ENCODE measurements around the gene ARHGAP42. TPM values are rescaled to one million over a fixed set of nuclear protein-coding genes. Genes with fewer than 3 reads are reported as not detected.

Gene ARHGAP42
- total RNA-seq, 2 experiments from 2014 or later: not detected

- DNase-seq: no peak
- no peaks in the 10 kb centered on the region for H3K36me3 Mint-ChIP-seq (ENCODE audit: low read depth)
- no peak overlapping the region for H3K4me3 Mint-ChIP-seq
- H3K4me1 Mint-ChIP-seq: peaks cover 12% of the 10 kb centered on the region
- H3K27me3 Mint-ChIP-seq: peaks cover 15% of the 10 kb centered on the region
- ChIA-PET POLR2A (no interaction called here), CTCF (no interaction called here)
- ATAC-seq: no peak
- intact Hi-C loops (cut with DNase I, micrococcal nuclease): loop anchor here (2.0 to 10.0 kb wide), 4 partner anchors 175 to 250 kb away; no protein-coding TSS in a partner anchor
- H3K27ac Mint-ChIP-seq: no peak overlapping the region
- no peaks in the 10 kb centered on the region for H3K9me3 Mint-ChIP-seq (ENCODE audit: low read depth)
Observed at GRCh38 chr11:100682247-100682969, 4.7 kb upstream of the ARHGAP42 start.

GRCh38 chr11:100683126-100683525 lies 4.0 kb upstream of the ARHGAP42 start:
- POLR2A ChIA-PET: no interaction called here
- Mint-ChIP-seq H3K4me1 (peaks cover 16% of the 10 kb centered on the region), H3K27me3 (peaks cover 19% of the 10 kb centered on the region), H3K9me3 (ENCODE audit: low read depth) (no peaks in the 10 kb centered on the region), H3K27ac (no peak overlapping the region), H3K4me3 (no peak overlapping the region), H3K36me3 (ENCODE audit: low read depth) (no peaks in the 10 kb centered on the region)
- intact Hi-C loops (cut with DNase I, micrococcal nuclease): loop anchor here (2.0 to 10.0 kb wide), 4 partner anchors 174 to 249 kb away; no protein-coding TSS in a partner anchor
- DNase-seq (no peak), ATAC-seq (no peak)
- CTCF ChIA-PET: interaction anchor here (0.9 kb wide), 1 partner anchor 10 kb away, joined by 4 read pairs; no protein-coding TSS in a partner anchor

- Mint-ChIP-seq H3K36me3 (ENCODE audit: low read depth) (no peaks in the 10 kb centered on the region), H3K9me3 (ENCODE audit: low read depth) (no peaks in the 10 kb centered on the region), H3K4me1 (peaks cover 19% of the 10 kb centered on the region), H3K4me3 (no peak overlapping the region), H3K27me3 (peaks cover 25% of the 10 kb centered on the region), H3K27ac (no peak overlapping the region)
- CTCF ChIA-PET: interaction anchor here (0.9 kb wide), 1 partner anchor 8 kb away, joined by 4 read pairs; no protein-coding TSS in a partner anchor
- peak; percentile 57 for ATAC-seq
- intact Hi-C loops (cut with DNase I, micrococcal nuclease): loop anchor here (5.0 to 10.0 kb wide), 3 partner anchors 173 to 248 kb away; no protein-coding TSS in a partner anchor
- POLR2A ChIA-PET: no interaction called here
- no peak for DNase-seq
Observed at GRCh38 chr11:100684101-100685065, 2.7 kb upstream of the ARHGAP42 start.

- intact Hi-C loops (cut with DNase I, micrococcal nuclease): loop anchor here in 1 of 2 experiments (10.0 kb wide), 1 partner anchor 178 kb away; no protein-coding TSS in a partner anchor
- H3K4me1 Mint-ChIP-seq: peaks cover 16% of the 10 kb centered on the region
- H3K36me3 Mint-ChIP-seq (ENCODE audit: low read depth): no peaks in the 10 kb centered on the region
- H3K4me3 Mint-ChIP-seq: peak overlapping the region; percentile 43
- no peak overlapping the region for H3K27ac Mint-ChIP-seq
- peaks cover 27% of the 10 kb centered on the region for H3K27me3 Mint-ChIP-seq
- DNase-seq: no peak
- ChIA-PET POLR2A (no interaction called here), CTCF (no interaction called here)
- no peak for ATAC-seq
- no peaks in the 10 kb centered on the region for H3K9me3 Mint-ChIP-seq (ENCODE audit: low read depth)
Observed at GRCh38 chr11:100686476-100687053, 523 bp upstream of the ARHGAP42 start.

GRCh38 chr11:100687630-100688395 lies 725 bp downstream of the ARHGAP42 start:
- ATAC-seq (peak; percentile 28), DNase-seq (peak; percentile 24)
- H3K27ac Mint-ChIP-seq: no peak overlapping the region
- no peaks in the 10 kb centered on the region for H3K9me3 Mint-ChIP-seq (ENCODE audit: low read depth)
- H3K4me1 Mint-ChIP-seq: peaks cover 16% of the 10 kb centered on the region
- peaks cover 27% of the 10 kb centered on the region for H3K27me3 Mint-ChIP-seq
- CTCF ChIA-PET: interaction anchor here (0.6 to 0.8 kb wide), 5 partner anchors 10 to 1138 kb away, joined by 3 to 5 read pairs (median 4); no protein-coding TSS in a partner anchor
- H3K36me3 Mint-ChIP-seq (ENCODE audit: low read depth): no peaks in the 10 kb centered on the region
- intact Hi-C loops (cut with DNase I, micrococcal nuclease): loop anchor here in 1 of 2 experiments (10.0 kb wide), 1 partner anchor 177 kb away; no protein-coding TSS in a partner anchor
- H3K4me3 Mint-ChIP-seq: peak overlapping the region; percentile 58
- POLR2A ChIA-PET: no interaction called here

GRCh38 chr11:100689141-100689540 lies 2.1 kb downstream of the ARHGAP42 start:
- ATAC-seq (no peak), DNase-seq (no peak)
- no peak overlapping the region for H3K27ac Mint-ChIP-seq
- CTCF ChIA-PET: no interaction called here
- no peaks in the 10 kb centered on the region for H3K9me3 Mint-ChIP-seq (ENCODE audit: low read depth)
- intact Hi-C loops (cut with DNase I, micrococcal nuclease): loop anchor here in 1 of 2 experiments (10.0 kb wide), 1 partner anchor 176 kb away; no protein-coding TSS in a partner anchor
- POLR2A ChIA-PET: no interaction called here
- no peaks in the 10 kb centered on the region for H3K36me3 Mint-ChIP-seq (ENCODE audit: low read depth)
- peaks cover 16% of the 10 kb centered on the region for H3K4me1 Mint-ChIP-seq
- peaks cover 27% of the 10 kb centered on the region for H3K27me3 Mint-ChIP-seq
- no peak overlapping the region for H3K4me3 Mint-ChIP-seq

- ATAC-seq (no peak), DNase-seq (no peak)
- Mint-ChIP-seq H3K4me1 (peaks cover 8% of the 10 kb centered on the region), H3K36me3 (ENCODE audit: low read depth) (no peaks in the 10 kb centered on the region), H3K4me3 (no peak overlapping the region), H3K9me3 (ENCODE audit: low read depth) (no peaks in the 10 kb centered on the region), H3K27me3 (peaks cover 13% of the 10 kb centered on the region), H3K27ac (no peak overlapping the region)
- CTCF ChIA-PET: interaction anchor here (0.6 to 2.0 kb wide), 3 partner anchors 9 to 23 kb away, joined by 3 to 4 read pairs (median 4); no protein-coding TSS in a partner anchor
- POLR2A ChIA-PET: no interaction called here
- intact Hi-C loops (cut with DNase I, micrococcal nuclease): no loop called here
Observed at GRCh38 chr11:100691896-100692653, 5.0 kb downstream of the ARHGAP42 start.

GRCh38 chr11:100695911-100696310 lies 8.8 kb downstream of the ARHGAP42 start:
- POLR2A ChIA-PET: no interaction called here
- Mint-ChIP-seq H3K27ac (no peak overlapping the region), H3K9me3 (ENCODE audit: low read depth) (no peaks in the 10 kb centered on the region), H3K4me1 (no peaks in the 10 kb centered on the region), H3K27me3 (no peaks in the 10 kb centered on the region), H3K36me3 (ENCODE audit: low read depth) (no peaks in the 10 kb centered on the region), H3K4me3 (no peak overlapping the region)
- CTCF ChIA-PET: no interaction called here
- ATAC-seq (no peak), DNase-seq (no peak)
- intact Hi-C loops (cut with DNase I, micrococcal nuclease): no loop called here

GRCh38 chr11:100703139-100703538 lies 16.1 kb downstream of the ARHGAP42 start:
- Mint-ChIP-seq H3K27ac (no peak overlapping the region), H3K9me3 (ENCODE audit: low read depth) (no peaks in the 10 kb centered on the region), H3K4me3 (no peak overlapping the region), H3K4me1 (no peaks in the 10 kb centered on the region), H3K27me3 (no peaks in the 10 kb centered on the region), H3K36me3 (ENCODE audit: low read depth) (no peaks in the 10 kb centered on the region)
- DNase-seq (no peak), ATAC-seq (no peak)
- ChIA-PET POLR2A (no interaction called here), CTCF (no interaction called here)
- intact Hi-C loops (cut with DNase I, micrococcal nuclease): no loop called here

GRCh38 chr11:100703801-100704575 lies 16.9 kb downstream of the ARHGAP42 start:
- no peak overlapping the region for H3K4me3 Mint-ChIP-seq
- no peaks in the 10 kb centered on the region for H3K27me3 Mint-ChIP-seq
- no peak for DNase-seq
- no peak for ATAC-seq
- H3K4me1 Mint-ChIP-seq: no peaks in the 10 kb centered on the region
- H3K27ac Mint-ChIP-seq: no peak overlapping the region
- CTCF ChIA-PET: interaction anchor here (0.5 kb wide), 1 partner anchor 13 kb away, joined by 3 read pairs; no protein-coding TSS in a partner anchor
- intact Hi-C loops (cut with DNase I, micrococcal nuclease): no loop called here
- H3K36me3 Mint-ChIP-seq (ENCODE audit: low read depth): no peaks in the 10 kb centered on the region
- POLR2A ChIA-PET: no interaction called here
- no peaks in the 10 kb centered on the region for H3K9me3 Mint-ChIP-seq (ENCODE audit: low read depth)
